ENCODE results near the gene ZC2HC1C. TPM values are rescaled to one million over a fixed set of nuclear protein-coding genes. Genes with fewer than 3 reads are reported as not detected.

Gene ZC2HC1C
- polyA plus RNA-seq, 1 donor from 2014 or later: 3.9 TPM

DNA sequence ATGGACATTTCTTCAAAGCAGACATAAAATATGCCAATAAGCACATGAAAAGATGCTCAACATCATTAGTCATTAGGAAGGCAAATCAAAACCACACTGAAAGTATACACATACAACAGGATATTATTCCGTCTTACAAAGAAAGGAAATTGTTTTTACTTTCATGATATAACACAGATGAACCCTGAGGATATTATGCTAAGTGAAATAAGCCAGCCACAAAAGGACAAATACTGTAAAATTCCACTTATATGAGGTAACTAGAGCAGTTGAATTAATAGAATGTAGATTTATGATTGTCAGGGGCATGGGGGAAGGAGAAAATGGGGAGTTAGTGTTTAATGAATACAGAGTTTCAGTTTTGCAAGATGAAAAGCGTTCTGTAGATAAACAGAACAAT, 9.8 kb upstream of the ZC2HC1C start:
- no peak overlapping the region for H3K4me3 ChIP-seq (ENCODE audit: low read length)
- H2AFZ ChIP-seq (ENCODE audit: low read depth, low read length): no peak overlapping the region
- H3K79me2 ChIP-seq (replicated peaks; ENCODE audit: insufficient read depth, low read length): peaks cover 9% of the 10 kb centered on the region
- H3K9ac ChIP-seq (ENCODE audit: low read length): no peak overlapping the region
- peaks cover 3% of the 10 kb centered on the region for H3K36me3 ChIP-seq (ENCODE audit: insufficient read depth, low read length)
- H3K9me3 ChIP-seq (ENCODE audit: low read length): no peaks in the 10 kb centered on the region
- no peaks in the 10 kb centered on the region for H4K20me1 ChIP-seq (ENCODE audit: insufficient read depth)
- no peak overlapping the region for H3K4me2 ChIP-seq (ENCODE audit: low read length)
- no peaks in the 10 kb centered on the region for H3F3A ChIP-seq (ENCODE audit: insufficient read depth, low read length, poor library complexity, severe bottlenecking)
- no peak overlapping the region for H3K27ac ChIP-seq (ENCODE audit: low read length)
- no peaks in the 10 kb centered on the region for H3K9me2 ChIP-seq (ENCODE audit: insufficient read depth, low read length)
- TF ChIP-seq EP300 (conservative IDR thresholded peaks at IDR 0.05; ENCODE audit: poor library complexity, severe bottlenecking) (no peak), REST (IDR thresholded peaks at IDR 0.05; ENCODE audit: borderline replicate concordance) (no peak), EZH2 (IDR thresholded peaks at IDR 0.05; ENCODE audit: borderline replicate concordance, insufficient read depth, low read length, poor library complexity, severe bottlenecking) (no peak), RAD21 (conservative IDR thresholded peaks at IDR 0.05) (no peak), TAF1 (IDR thresholded peaks at IDR 0.05; ENCODE audit: low read depth) (no peak), POLR2AphosphoS5 (IDR thresholded peaks at IDR 0.05) (no peak), MXI1 (conservative IDR thresholded peaks at IDR 0.05; ENCODE audit: poor library complexity, severe bottlenecking) (no peak)
- TF ChIP-seq, protein P1, sequence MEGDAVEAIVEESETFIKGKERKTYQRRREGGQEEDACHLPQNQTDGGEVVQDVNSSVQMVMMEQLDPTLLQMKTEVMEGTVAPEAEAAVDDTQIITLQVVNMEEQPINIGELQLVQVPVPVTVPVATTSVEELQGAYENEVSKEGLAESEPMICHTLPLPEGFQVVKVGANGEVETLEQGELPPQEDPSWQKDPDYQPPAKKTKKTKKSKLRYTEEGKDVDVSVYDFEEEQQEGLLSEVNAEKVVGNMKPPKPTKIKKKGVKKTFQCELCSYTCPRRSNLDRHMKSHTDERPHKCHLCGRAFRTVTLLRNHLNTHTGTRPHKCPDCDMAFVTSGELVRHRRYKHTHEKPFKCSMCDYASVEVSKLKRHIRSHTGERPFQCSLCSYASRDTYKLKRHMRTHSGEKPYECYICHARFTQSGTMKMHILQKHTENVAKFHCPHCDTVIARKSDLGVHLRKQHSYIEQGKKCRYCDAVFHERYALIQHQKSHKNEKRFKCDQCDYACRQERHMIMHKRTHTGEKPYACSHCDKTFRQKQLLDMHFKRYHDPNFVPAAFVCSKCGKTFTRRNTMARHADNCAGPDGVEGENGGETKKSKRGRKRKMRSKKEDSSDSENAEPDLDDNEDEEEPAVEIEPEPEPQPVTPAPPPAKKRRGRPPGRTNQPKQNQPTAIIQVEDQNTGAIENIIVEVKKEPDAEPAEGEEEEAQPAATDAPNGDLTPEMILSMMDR (IDR thresholded peaks at IDR 0.05; ENCODE audit: poor library complexity, severe bottlenecking): no peak
- H3K27me3 ChIP-seq (ENCODE audit: insufficient read depth, low read depth, low read length): no peaks in the 10 kb centered on the region

DNA sequence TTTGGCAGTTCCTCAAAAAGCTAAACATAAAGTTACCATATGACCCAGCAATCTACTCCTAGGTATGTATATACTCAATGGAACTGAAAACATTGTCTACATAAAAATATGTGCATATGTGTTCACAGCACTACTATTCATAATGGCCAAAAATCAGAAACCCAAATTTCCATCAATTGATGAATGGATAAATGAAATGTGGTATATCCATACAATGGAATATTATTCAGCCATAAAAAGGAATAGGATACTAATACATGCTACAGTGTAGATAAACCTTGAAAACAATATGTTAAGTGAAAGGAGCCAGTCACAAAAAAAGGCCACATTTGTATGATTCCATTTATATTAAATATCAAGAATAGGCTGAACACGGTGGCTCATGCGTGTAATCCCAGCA, 9.0 kb upstream of the ZC2HC1C start:
- H3K27ac ChIP-seq (ENCODE audit: low read length): no peak overlapping the region
- no peak overlapping the region for H3K4me3 ChIP-seq (ENCODE audit: low read length)
- H3K4me2 ChIP-seq (ENCODE audit: low read length): no peak overlapping the region
- no peaks in the 10 kb centered on the region for H3F3A ChIP-seq (ENCODE audit: insufficient read depth, low read length, poor library complexity, severe bottlenecking)
- H4K20me1 ChIP-seq (ENCODE audit: insufficient read depth): no peaks in the 10 kb centered on the region
- no peaks in the 10 kb centered on the region for H3K27me3 ChIP-seq (ENCODE audit: insufficient read depth, low read depth, low read length)
- TF ChIP-seq POLR2AphosphoS5 (IDR thresholded peaks at IDR 0.05) (no peak), MXI1 (conservative IDR thresholded peaks at IDR 0.05; ENCODE audit: poor library complexity, severe bottlenecking) (no peak), TAF1 (IDR thresholded peaks at IDR 0.05; ENCODE audit: low read depth) (no peak), REST (IDR thresholded peaks at IDR 0.05; ENCODE audit: borderline replicate concordance) (no peak), SMC3 (conservative IDR thresholded peaks at IDR 0.05; ENCODE audit: poor library complexity) (no peak), EZH2 (IDR thresholded peaks at IDR 0.05; ENCODE audit: borderline replicate concordance, insufficient read depth, low read length, poor library complexity, severe bottlenecking) (no peak), RAD21 (conservative IDR thresholded peaks at IDR 0.05) (no peak), EP300 (conservative IDR thresholded peaks at IDR 0.05; ENCODE audit: poor library complexity, severe bottlenecking) (no peak)
- TF ChIP-seq, protein P1 (IDR thresholded peaks at IDR 0.05; ENCODE audit: poor library complexity, severe bottlenecking): no peak
- no peaks in the 10 kb centered on the region for H3K9me3 ChIP-seq (ENCODE audit: low read length)
- H2AFZ ChIP-seq (ENCODE audit: low read depth, low read length): no peak overlapping the region
- H3K9me2 ChIP-seq (ENCODE audit: insufficient read depth, low read length): no peaks in the 10 kb centered on the region
- H3K79me2 ChIP-seq (replicated peaks; ENCODE audit: insufficient read depth, low read length): peaks cover 9% of the 10 kb centered on the region
- H3K36me3 ChIP-seq (ENCODE audit: insufficient read depth, low read length): peaks cover 3% of the 10 kb centered on the region
- no peak overlapping the region for H3K9ac ChIP-seq (ENCODE audit: low read length)
